HCT116 (cell line): ENCODE results near the gene PRSS56. TPM values are rescaled to one million over a fixed set of nuclear protein-coding genes. Genes with fewer than 3 reads are reported as not detected.

Experiments used
- ATAC-seq: fragments of 200-7000 bp; cut with Tn5 transposase; 2 replicates; pipeline ENCODE4 v1.9.1; 2020; ENCODE audit warnings: mild to moderate bottlenecking, moderate library complexity
- BruUV-seq: library from RNA; stranded (reverse); fragments of 400-500 nt; replicated peaks from 2 replicates; lab custom pipeline; 2021; lab: Mats Ljungman, UMichigan
- CTCF ChIA-PET: fragments of 300-600 bp; sonication (Branson Sonifier 250); formaldehyde crosslinking; loops from one replicate; lab custom pipeline; 2021; ENCODE audit warnings: antibody characterized with exemption; lab: Charles Lee
- POLR2A ChIA-PET: fragments of 300-600, 350-600 bp; sonication (Branson Sonifier 250); formaldehyde crosslinking; loops from one replicate; lab custom pipeline; 2021; ENCODE audit warnings: antibody characterized with exemption; lab: Charles Lee
- RAD21 ChIA-PET, 2 experiments: fragments of 300-600 bp; sonication (Branson Sonifier 250); formaldehyde crosslinking; loops; one replicate each; lab custom pipeline; 2023; ENCODE audit warnings: low total read pairs in 2 of 2; ENCODE audit not compliant: uncharacterized antibody in 2 of 2, unreplicated experiment in 2 of 2, low non-redundant PET in 1 of 2; lab: Charles Lee
- DNase-seq: peaks from one replicate; pipeline ENCODE4 v3.0.0-alpha.2; 2010; ENCODE audit warnings: low read depth, low spot score
- H2AFZ ChIP-seq: fragments of 200-600 bp; shearing (Covaris generic), sonication (generic); 2 replicates; pipeline ENCODE4 v1.6.1; 2017; ENCODE audit warnings: low read depth, mixed run types, mixed read lengths, antibody characterized with exemption, low read length; ENCODE audit not compliant: poor library complexity, severe bottlenecking
- H3K27ac ChIP-seq: 2 replicates; pipeline ENCODE4 v1.5.1; 2012; ENCODE audit warnings: low read depth, low read length
- H3K27me3 ChIP-seq: fragments of 200-600 bp; sonication (generic); 2 replicates; pipeline ENCODE4 v1.6.1; 2016; ENCODE audit warnings: mixed run types, low read length, mixed read lengths; ENCODE audit not compliant: insufficient read depth
- H3K36me3 ChIP-seq, 2 experiments: fragments of 200-500 bp in 1 of 2; fragments of 200-600 bp in 1 of 2; sonication (Bioruptor generic) in 1 of 2; sonication (generic) in 1 of 2; 2 replicates each; pipeline versions ENCODE4 v1.5.1 to v1.6.1; 2014 to 2016; ENCODE audit warnings: low read length in 2 of 2, inconsistent platforms in 1 of 2, mixed read lengths in 1 of 2, mixed run types in 1 of 2; ENCODE audit not compliant: insufficient read depth in 2 of 2, control insufficient read depth in 1 of 2
- H3K4me1 ChIP-seq, 2 experiments: fragments of 200-600 bp in 1 of 2; sonication (generic) in 1 of 2; 2 replicates each; pipeline versions ENCODE4 v1.5.1 to v1.6.1; 2012 to 2017; ENCODE audit warnings: low read length in 2 of 2, inconsistent platforms in 1 of 2, mild to moderate bottlenecking in 1 of 2, mixed read lengths in 1 of 2, mixed run types in 1 of 2, moderate library complexity in 1 of 2; ENCODE audit not compliant: insufficient read depth in 2 of 2, control insufficient read depth in 1 of 2
- H3K4me2 ChIP-seq: fragments of 200-600 bp; sonication (generic); 2 replicates; pipeline ENCODE4 v1.6.1; 2017; ENCODE audit warnings: mixed run types, low read length, mixed read lengths
- H3K4me3 ChIP-seq, 2 experiments: fragments of 200-600 bp in 1 of 2; sonication (generic) in 1 of 2; replicated peaks in 1 of 2; 2 replicates each; pipeline ENCODE4 v1.5.1; 2011 to 2016; ENCODE audit warnings: low read length in 2 of 2, control low read depth in 1 of 2, low read depth in 1 of 2, mild to moderate bottlenecking in 1 of 2, mixed read lengths in 1 of 2, mixed run types in 1 of 2
- H3K79me2 ChIP-seq: fragments of 200-600 bp; sonication (generic); 2 replicates; pipeline ENCODE4 v1.6.1; 2017; ENCODE audit warnings: mild to moderate bottlenecking, mixed run types, low read length, moderate library complexity, mixed read lengths; ENCODE audit not compliant: insufficient read depth
- H3K9ac ChIP-seq: fragments of 200-600 bp; sonication (generic); 2 replicates; pipeline ENCODE4 v1.6.1; 2016; ENCODE audit warnings: low read length, mixed read lengths
- H3K9me2 ChIP-seq: fragments of 200-600 bp; sonication (generic), shearing (Covaris generic); 2 replicates; pipeline ENCODE4 v1.6.1; 2017; ENCODE audit warnings: mixed run types, mild to moderate bottlenecking, moderate library complexity; ENCODE audit not compliant: insufficient read depth
- H3K9me3 ChIP-seq, 2 experiments: fragments of 200-500 bp in 1 of 2; fragments of 200-600 bp in 1 of 2; sonication (Bioruptor generic) in 1 of 2; sonication (generic) in 1 of 2; 2 replicates each; pipeline ENCODE4 v1.6.1; 2014 to 2017; ENCODE audit warnings: low read length in 2 of 2, mixed read lengths in 2 of 2, inconsistent platforms in 1 of 2, low read depth in 1 of 2, mild to moderate bottlenecking in 1 of 2, mixed run types in 1 of 2, moderate library complexity in 1 of 2; ENCODE audit not compliant: control insufficient read depth in 1 of 2, insufficient read depth in 1 of 2
- H4K20me1 ChIP-seq: fragments of 200-600 bp; sonication (generic), shearing (Covaris generic); 2 replicates; pipeline ENCODE4 v1.6.1; 2017; ENCODE audit warnings: mixed run types, mild to moderate bottlenecking, moderate library complexity; ENCODE audit not compliant: insufficient read depth
- ATF3 ChIP-seq: IDR thresholded peaks from 2 replicates; pipeline ENCODE4 v1.6.1; 2012
- CEBPB ChIP-seq: IDR thresholded peaks from 2 replicates; pipeline ENCODE4 v1.6.1; 2012; ENCODE audit warnings: low read depth
- EGR1 ChIP-seq: IDR thresholded peaks from 2 replicates; pipeline ENCODE4 v1.6.1; 2012; ENCODE audit warnings: low read depth
- EZH2 ChIP-seq: fragments of 200-600 bp; sonication (generic); IDR thresholded peaks from 2 replicates; pipeline ENCODE4 v1.6.1; 2017; ENCODE audit warnings: antibody characterized with exemption, mixed run types
- EZH2phosphoT487 ChIP-seq: fragments of 200-600 bp; IDR thresholded peaks from 2 replicates; pipeline ENCODE4 v1.6.1; 2018; ENCODE audit warnings: antibody characterized with exemption, borderline replicate concordance
- FOSL1 ChIP-seq: IDR thresholded peaks from 2 replicates; pipeline ENCODE4 v1.6.1; 2012; ENCODE audit warnings: low read depth
- JUND ChIP-seq: IDR thresholded peaks from 2 replicates; pipeline ENCODE4 v1.6.1; 2012
- MAX ChIP-seq: IDR thresholded peaks from 2 replicates; pipeline ENCODE4 v1.6.1; 2012
- POLR2A ChIP-seq: IDR thresholded peaks from 2 replicates; pipeline ENCODE4 v1.7.0; 2011; ENCODE audit warnings: borderline replicate concordance; ENCODE audit not compliant: insufficient read depth, insufficient read length; ENCODE audit errors: extremely low read depth
- RAD21 ChIP-seq: IDR thresholded peaks from 2 replicates; pipeline ENCODE4 v1.6.1; 2012; ENCODE audit warnings: low read depth, mild to moderate bottlenecking
- SP1 ChIP-seq: IDR thresholded peaks from 2 replicates; pipeline ENCODE4 v1.6.1; 2012; ENCODE audit warnings: low read depth
- YY1 ChIP-seq: IDR thresholded peaks from 2 replicates; pipeline ENCODE4 v1.6.1; 2011; ENCODE audit warnings: low read length, low read depth, moderate library complexity, mild to moderate bottlenecking; ENCODE audit not compliant: insufficient replicate concordance; ENCODE audit errors: extremely low read depth
- ZFX ChIP-seq: fragments of 450-650 bp; IDR thresholded peaks from 2 replicates; pipeline ENCODE4 v1.6.1; 2017
- intact Hi-C: fragments of 100-400 bp; cut with micrococcal nuclease; formaldehyde crosslinking; loops from 2 replicates; pipeline ENCODE4 v1.10.0; 2022
- total RNA-seq: library from RNA; stranded (reverse); gene quantifications from one replicate; pipeline ENCODE4 v1.2.1, GENCODE V29; 2021; ENCODE audit not compliant: unreplicated experiment

Gene PRSS56
- total RNA-seq, 1 experiment from 2014 or later, result not detected

GRCh38 chr2:232533944-232534710 lies 13.9 kb downstream of the PRSS56 start:
- TF ChIP-seq YY1 (no peak), CEBPB (no peak), ZFX (no peak), FOSL1 (no peak), RAD21 (no peak), POLR2A (no peak), MAX (no peak), SP1 (no peak)
- ATAC-seq, result no peak
- no peak overlapping the region for H3K4me3 ChIP-seq
- H3K27ac ChIP-seq, result no peak overlapping the region
- H2AFZ ChIP-seq, result no peak overlapping the region
- H3K4me2 ChIP-seq, result no peak overlapping the region
- intact Hi-C loops, result no loop called here
- no peaks in the 10 kb centered on the region for H3K79me2 ChIP-seq
- H3K4me1 ChIP-seq, result no peaks in the 10 kb centered on the region
- H4K20me1 ChIP-seq, result no peaks in the 10 kb centered on the region
- ChIA-PET POLR2A (no interaction called here), CTCF (no interaction called here), RAD21 (no interaction called here)
- no TSS peak for BruUV-seq
- H3K9ac ChIP-seq, result no peak overlapping the region
- H3K36me3 ChIP-seq, result no peaks in the 10 kb centered on the region
- no peaks in the 10 kb centered on the region for H3K9me2 ChIP-seq
- H3K9me3 ChIP-seq, result peaks cover 0 to 8% of the 10 kb centered on the region in 2 experiments; a peak in 3 of 4 replicates
- DNase-seq, result no peak
- no peaks in the 10 kb centered on the region for H3K27me3 ChIP-seq

- no peak overlapping the region for H3K4me2 ChIP-seq
- H3K4me3 ChIP-seq, result no peak overlapping the region
- POLR2A ChIA-PET, result no interaction called here
- no peak overlapping the region for H3K27ac ChIP-seq
- RAD21 ChIA-PET, result no interaction called here
- intact Hi-C loops, result no loop called here
- no peaks in the 10 kb centered on the region for H3K9me2 ChIP-seq
- H2AFZ ChIP-seq, result no peak overlapping the region
- H3K9me3 ChIP-seq, result peaks cover 0 to 8% of the 10 kb centered on the region in 2 experiments; a peak in 3 of 4 replicates
- H3K4me1 ChIP-seq, result 0 out of 4 replicates have a peak, but pooled peaks cover 0 to 3% of the 10 kb centered on the region in 2 experiments
- no peaks in the 10 kb centered on the region for H4K20me1 ChIP-seq
- ATAC-seq, result no peak
- no peaks in the 10 kb centered on the region for H3K36me3 ChIP-seq
- no peaks in the 10 kb centered on the region for H3K27me3 ChIP-seq
- H3K9ac ChIP-seq, result no peak overlapping the region
- H3K79me2 ChIP-seq, result no peaks in the 10 kb centered on the region
- no peak for DNase-seq
- CTCF ChIA-PET, result no interaction called here
- TF ChIP-seq EZH2phosphoT487 (no peak), RAD21 (no peak), EGR1 (no peak), EZH2 (no peak), CEBPB (no peak), POLR2A (no peak), FOSL1 (no peak), JUND (no peak), ATF3 (no peak), YY1 (no peak), SP1 (no peak)
- no TSS peak for BruUV-seq
Measured at GRCh38 chr2:232534940-232535651, 14.9 kb downstream of the PRSS56 start.
